ENCODE data around the gene GALNT9.

GALNT9 gene

DNA sequence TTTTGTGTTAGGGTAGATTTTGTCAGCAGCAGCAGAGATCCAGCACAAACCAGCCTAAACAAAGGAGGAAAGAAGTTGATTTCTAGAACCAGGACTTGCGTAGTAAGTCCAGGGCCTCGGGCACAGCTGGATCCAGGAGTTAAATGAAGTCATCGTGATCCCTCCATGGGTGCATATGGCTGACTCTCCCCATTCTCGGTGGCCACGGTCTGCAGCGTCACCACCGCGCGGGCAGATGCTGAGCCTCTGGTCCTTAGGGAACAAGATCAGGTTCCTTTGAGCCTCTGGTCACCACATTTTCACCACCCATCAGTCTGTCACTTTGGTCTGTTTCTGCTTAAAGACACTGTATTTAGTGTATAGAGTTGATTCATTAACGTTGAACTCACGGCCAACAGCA lies 14.8 kb upstream of the GALNT9 start:
- DNase-seq, result no peak

- peak; percentile 30 to 69 for DNase-seq
These were observed 14.1 kb upstream of the GALNT9 start for GRCh38 chr12:132343294-132344004.

GRCh38 chr12:132342251-132343227 lies 13.2 kb upstream of the GALNT9 start:
- DNase-seq, result no peak

GRCh38 chr12:132341318-132342050 lies 12.1 kb upstream of the GALNT9 start:
- no peak for DNase-seq

GRCh38 chr12:132340266-132341035 lies 11.1 kb upstream of the GALNT9 start:
- no peak for DNase-seq

DNA sequence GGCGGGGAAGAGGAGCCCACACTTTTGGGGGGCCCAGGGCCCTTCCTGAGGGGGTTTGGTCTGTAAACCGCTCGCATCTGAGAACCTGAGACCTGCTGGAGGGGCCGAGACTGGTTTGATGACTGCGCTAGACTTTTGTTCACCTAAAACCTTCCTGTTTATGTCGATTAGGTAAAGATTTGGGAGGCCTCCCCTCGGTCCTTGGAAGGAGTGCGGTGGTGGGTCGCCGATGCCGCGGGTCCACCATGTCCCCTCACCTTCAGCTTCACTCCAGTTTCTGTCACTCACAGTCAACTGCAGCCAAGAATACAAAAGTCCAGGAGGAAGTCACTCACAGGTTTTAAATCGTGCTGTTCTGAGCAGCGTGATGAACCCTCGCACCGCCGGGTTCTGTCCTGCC lies 10.5 kb upstream of the GALNT9 start:
- DNase-seq, result no peak

DNA sequence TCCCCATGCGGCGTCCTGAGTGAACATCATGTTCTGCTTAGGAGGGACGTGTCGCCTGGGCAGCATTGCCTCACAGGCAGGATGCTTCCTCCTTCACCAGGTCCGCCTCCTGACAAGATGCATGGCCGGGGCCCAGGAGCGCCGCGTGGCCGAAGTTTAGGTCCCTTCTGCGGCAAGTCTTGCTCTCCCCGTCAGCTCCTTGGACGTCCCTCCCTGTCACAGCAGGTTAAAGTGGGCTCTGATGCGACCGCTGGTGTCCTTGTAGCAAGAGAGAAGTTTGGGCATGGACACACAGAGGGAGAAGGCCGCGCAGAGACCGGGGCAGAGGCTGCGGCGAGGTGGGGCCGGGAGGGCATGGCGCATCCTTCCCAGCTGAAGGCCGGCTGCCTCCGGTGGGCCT lies 9.4 kb upstream of the GALNT9 start:
- no peak for DNase-seq

DNA sequence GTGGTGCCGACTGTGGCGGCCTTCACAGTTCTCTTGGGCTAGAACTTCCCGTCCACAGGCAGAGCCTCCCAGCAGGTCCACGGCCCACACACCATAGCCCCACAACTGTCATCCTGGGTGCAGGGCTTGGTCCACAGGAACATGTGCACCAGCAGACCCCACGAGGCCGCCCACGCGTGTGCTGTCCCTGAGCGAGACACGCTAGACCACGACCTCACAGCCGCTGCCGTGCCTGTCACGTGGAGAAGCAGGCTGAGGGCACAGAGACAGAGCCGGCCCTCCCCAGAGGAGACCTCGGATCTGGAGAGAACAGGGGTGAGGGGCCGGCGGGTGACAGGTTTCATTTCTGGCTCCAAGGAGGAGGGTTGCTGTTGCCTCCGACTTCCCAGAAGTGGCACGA lies 8.9 kb upstream of the GALNT9 start:
- no peak for DNase-seq

DNA sequence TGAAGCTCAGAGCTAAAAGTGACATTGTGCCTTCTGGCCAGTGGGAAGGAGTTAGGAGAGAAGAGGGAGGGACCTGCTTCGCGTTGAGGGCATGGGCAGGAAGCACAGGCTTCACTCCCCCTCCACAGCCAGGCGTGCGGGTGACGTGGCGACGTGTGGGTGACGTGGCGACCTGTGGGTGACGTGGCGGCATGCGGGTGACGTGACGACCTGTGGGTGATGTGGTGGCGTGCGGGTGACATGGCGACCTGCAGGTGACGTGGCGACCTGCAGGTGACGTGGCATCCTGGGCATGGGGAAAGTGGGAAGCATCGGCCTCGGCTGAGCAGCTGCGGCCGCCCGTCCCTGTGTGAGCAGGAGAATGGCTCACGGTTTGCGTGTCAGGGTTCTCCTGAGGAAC lies 8.2 kb upstream of the GALNT9 start:
- no peak for DNase-seq

DNA sequence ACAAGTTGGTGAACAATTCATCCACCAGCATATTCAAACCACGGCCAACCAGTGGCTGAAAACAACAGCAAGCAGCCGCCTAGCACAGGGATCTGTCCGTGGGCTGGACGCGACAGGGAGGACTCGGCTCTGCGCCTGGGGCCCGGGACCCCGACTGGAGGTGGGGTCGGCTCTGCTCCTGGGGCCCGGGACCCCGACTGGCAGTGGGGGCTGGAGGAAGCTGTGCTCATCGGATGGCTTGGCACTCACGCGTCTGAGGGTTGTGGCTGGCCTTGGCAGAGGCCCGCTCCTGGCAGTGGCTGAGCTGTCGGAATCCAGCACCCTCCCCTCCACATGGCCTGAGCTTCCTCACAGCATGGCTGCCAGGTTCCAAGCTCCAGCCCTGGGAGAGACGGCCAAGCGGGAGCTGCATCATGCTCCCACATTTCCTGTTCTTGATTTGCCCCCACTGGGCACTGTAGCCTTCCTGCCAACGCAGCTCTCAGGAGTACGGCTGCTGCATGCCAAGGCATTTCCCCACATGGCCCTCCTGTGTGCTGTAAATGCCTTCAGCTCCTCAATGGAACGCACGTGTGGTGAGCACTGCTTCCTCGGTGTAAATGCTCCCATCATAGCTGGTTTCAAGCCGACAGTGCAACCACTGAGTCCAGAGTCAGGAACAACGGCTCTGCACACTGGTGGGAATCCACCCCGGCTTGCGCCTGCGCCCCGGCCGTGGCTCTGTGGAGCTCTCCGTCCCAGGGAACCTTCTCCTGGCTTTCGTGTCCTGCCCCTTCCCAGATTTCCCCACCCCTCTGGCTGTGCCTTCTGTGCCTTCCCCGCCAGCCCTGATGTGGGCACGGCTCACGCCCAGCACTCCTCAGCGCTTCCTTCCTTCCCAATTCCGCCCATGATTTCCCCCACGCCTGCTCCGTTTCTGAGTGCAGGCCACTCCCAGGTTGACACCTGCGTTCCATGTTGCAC lies 7.3 kb upstream of the GALNT9 start:
- no peak for DNase-seq

DNA sequence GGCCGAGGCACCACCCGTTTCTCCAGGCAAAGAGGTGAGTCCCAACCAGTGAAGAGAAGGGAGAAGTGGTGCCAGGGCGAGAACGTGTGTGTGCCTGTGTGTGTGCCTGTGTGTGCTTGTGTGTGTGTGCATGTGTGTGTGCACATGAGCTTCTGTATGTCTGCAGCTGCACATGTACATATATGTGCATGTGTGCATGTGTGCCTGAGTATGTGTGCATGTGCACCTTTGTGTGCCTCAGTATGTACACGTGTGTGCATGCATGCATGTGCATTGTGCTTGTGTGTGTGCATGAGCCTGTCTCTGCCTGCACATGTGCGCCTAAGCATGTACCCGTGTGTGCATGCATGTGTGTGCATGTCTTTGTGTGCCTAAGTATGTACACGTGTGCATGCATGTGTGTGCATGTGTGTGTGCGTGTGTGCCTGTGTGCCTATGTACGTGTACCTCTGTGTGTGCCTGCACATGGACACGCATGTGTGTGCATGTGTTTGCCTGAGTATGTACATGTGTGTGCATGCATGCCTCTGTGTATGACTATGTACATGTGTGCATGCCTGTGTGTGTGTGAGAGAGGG lies 5.9 kb upstream of the GALNT9 start:
- no peak for DNase-seq

DNA sequence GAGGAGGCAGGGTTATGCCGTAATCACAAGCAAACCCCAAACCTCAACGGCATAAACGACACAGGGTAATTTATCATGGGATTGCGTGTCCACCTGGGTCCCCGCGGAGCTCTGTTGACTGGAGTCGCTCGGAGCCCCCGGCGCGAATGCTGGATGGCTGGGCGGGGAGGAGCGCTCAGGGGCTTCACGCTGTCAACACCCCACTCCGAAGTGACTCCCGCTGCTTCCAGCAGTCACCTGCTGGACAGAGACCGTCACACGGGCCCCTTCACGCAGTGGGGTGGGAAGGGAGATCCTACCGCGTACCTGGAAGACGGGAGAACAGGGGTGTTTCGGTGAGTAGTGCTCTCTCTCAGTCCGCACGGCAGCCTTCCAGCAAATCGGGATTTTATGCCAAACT lies 4.4 kb upstream of the GALNT9 start:
- DNase-seq, result no peak

GRCh38 chr12:132333273-132333672 lies 3.9 kb upstream of the GALNT9 start:
- no peak for DNase-seq

GRCh38 chr12:132330549-132330881 lies 1.1 kb upstream of the GALNT9 start:
- DNase-seq, result no peak

GRCh38 chr12:132329720-132330548 lies 545 bp upstream of the GALNT9 start:
- DNase-seq, result no peak

DNA sequence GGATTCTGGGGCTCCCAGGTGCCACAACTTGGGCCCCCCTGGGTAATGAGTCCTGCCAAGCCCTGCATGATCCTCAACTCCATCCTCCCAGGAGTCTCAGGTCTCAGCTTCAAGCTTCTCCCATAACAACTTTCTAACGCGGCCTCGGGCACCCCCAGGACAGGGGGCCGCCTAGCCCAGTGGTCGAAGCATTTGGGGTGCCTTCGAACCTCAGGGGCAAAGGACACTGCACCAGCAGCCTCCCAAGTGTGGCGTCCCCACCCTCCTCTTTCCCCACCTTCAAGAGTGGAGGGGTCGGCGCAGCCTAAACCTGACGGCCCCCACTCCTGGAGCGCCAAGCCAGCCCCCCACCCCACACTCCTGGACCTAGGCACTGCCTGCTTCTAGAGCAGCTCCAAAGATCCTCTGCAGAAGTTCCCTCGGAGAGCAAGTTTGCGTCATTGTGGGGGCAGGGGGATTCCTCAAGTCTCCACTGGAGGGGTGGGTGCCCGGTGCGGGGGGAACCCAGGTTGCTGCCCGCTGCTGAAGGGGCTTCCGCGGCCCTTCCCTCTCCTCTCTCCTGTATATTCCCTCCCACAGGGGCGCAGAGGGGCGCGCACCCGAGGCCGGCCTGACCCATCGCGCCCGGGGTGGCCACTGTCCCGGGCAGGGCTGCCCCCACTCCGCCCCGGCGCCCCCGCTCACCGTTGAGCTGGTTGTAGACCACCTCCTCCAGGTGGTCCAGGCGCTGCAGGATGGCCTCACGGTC lies 933 bp downstream of the GALNT9 start:
- no peak for DNase-seq

- no peak for DNase-seq
These were observed 1.8 kb downstream of the GALNT9 start for GRCh38 chr12:132327336-132328171.

GRCh38 chr12:132326646-132327045 lies 2.7 kb downstream of the GALNT9 start:
- DNase-seq, result no peak

DNA sequence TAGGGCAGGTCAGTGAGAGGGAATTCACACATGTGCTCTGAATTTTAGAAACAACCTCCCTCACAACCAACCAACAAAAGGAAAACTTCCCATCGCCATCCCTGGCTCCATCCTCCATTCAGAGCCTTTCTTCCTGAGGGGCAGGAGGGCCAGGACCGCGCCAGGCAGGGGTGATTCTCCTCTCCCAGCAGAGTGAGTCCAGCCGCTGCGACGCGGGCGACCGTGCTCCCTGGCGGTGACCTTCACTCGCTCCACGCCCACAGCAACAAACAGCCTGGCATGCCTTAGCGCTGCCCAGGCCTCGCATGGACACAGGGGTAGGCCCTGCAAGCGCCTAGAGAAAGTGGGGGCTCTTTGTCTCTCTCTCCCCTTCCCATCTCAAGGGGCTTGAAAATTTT lies 3.7 kb downstream of the GALNT9 start:
- no peak for DNase-seq

All from NCI-H187 (cell line).